Gastroesophageal sphincter (tissue), 3 donors: ENCODE data around the gene ARMC8.

Experiments used
- POLR2A ChIP-seq, 2 donors: fragments of 450-650 bp; IDR thresholded peaks; one replicate each; pipeline ENCODE4 v1.6.1; 2017; ENCODE audit warnings: antibody characterized with exemption in 2 of 2, mild to moderate bottlenecking in 2 of 2, moderate library complexity in 1 of 2
- TF ChIP-seq, protein P1 (sequence below), 4 experiments: fragments of 200-600 bp in 2 of 4; fragments of 450-650 bp in 2 of 4; sonication (generic) in 1 of 4; IDR thresholded peaks; one replicate each; pipeline ENCODE4 v1.5.1; 2017 to 2019; ENCODE audit warnings: antibody characterized with exemption in 4 of 4, mild to moderate bottlenecking in 2 of 4, moderate library complexity in 2 of 4

DNA sequence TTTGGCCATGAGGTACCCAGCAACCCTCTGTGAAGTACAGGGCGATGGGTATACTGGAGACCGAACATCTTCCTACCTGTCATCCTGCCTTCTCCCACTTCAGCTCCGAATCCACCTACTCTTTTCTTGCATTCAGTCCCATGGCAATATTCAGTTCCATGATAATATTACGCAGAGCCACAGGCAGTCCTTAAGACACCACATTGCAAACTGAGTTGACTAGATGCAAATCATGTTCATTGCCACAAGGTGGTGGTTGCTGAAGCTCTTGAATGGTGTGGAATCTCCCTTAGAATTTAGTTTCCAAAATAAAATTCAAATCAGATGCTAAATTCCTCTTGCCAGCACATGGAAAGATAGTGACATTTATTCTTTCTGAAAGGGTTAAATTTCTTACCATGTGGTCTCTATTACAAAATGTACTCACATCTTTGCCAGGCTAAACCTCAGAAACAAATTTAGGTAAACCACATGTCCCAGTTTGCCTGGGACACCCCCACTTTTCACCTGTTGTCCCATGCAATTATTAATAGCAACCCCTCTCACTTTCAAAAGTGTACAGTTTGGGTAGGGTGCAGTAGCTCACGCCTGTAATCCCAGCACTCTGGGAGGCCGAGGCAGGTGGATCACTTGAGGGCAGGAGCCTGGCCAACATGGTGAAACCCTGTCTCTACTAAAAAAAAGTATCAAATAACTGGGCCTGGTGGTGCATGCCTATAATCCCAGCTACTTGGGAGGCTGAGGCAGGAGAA, 144.2 kb downstream of the ARMC8 start:
- TF ChIP-seq, protein P1, sequence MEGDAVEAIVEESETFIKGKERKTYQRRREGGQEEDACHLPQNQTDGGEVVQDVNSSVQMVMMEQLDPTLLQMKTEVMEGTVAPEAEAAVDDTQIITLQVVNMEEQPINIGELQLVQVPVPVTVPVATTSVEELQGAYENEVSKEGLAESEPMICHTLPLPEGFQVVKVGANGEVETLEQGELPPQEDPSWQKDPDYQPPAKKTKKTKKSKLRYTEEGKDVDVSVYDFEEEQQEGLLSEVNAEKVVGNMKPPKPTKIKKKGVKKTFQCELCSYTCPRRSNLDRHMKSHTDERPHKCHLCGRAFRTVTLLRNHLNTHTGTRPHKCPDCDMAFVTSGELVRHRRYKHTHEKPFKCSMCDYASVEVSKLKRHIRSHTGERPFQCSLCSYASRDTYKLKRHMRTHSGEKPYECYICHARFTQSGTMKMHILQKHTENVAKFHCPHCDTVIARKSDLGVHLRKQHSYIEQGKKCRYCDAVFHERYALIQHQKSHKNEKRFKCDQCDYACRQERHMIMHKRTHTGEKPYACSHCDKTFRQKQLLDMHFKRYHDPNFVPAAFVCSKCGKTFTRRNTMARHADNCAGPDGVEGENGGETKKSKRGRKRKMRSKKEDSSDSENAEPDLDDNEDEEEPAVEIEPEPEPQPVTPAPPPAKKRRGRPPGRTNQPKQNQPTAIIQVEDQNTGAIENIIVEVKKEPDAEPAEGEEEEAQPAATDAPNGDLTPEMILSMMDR (IDR thresholded peaks at IDR 0.05) = peak in 3 of 4 experiments; percentile 14 to 20 (median 19)
- TF ChIP-seq POLR2A (IDR thresholded peaks at IDR 0.05) = no peak
